AG04450 (cell line): ENCODE measurements around the gene ATP8B3. TPM values are rescaled to one million over a fixed set of nuclear protein-coding genes. Genes with fewer than 3 reads are reported as not detected.

Source experiments
- CTCF ChIA-PET: fragments of 300-600, 350-600 bp; formaldehyde crosslinking; extraction: SDS; loops from one replicate; lab custom pipeline; 2022; ENCODE audit warnings: antibody characterized with exemption, inconsistent platforms; lab: Charles Lee
- POLR2A ChIA-PET: fragments of 350-600 bp; formaldehyde crosslinking; extraction: SDS; loops from one replicate; lab custom pipeline; 2021; ENCODE audit warnings: antibody characterized with exemption, inconsistent platforms; lab: Yijun Ruan, JAX
- DNase-seq: peaks from one replicate; pipeline ENCODE4 v3.0.0-alpha.2; 2011; ENCODE audit warnings: low read depth, low spot score
- H3K27ac ChIP-seq: one replicate; pipeline ENCODE4 v1.5.1; 2012; ENCODE audit warnings: low read depth, low read length, control low read depth
- H3K27me3 ChIP-seq: one replicate; pipeline ENCODE4 v1.6.0; 2012; ENCODE audit warnings: low read length; ENCODE audit not compliant: control insufficient read depth, insufficient read depth
- H3K4me3 ChIP-seq: 2 replicates; pipeline ENCODE4 v1.5.1; 2011; ENCODE audit warnings: mild to moderate bottlenecking, low read depth, low read length, control low read depth
- H3K9me3 ChIP-seq: 2 replicates; pipeline ENCODE4 v1.5.1; 2012; ENCODE audit warnings: low read length; ENCODE audit not compliant: control insufficient read depth, insufficient read depth
- polyA plus RNA-seq: library from polyadenylated mRNA; depleted of rRNA; stranded (reverse); fragments of >200 nt; gene quantifications from 2 replicates; pipeline ENCODE4 v1.2.3, GENCODE V29; 2011
- TF ChIP-seq, protein P1 (sequence below): IDR thresholded peaks from 2 replicates; pipeline ENCODE4 v1.5.1; 2011; ENCODE audit warnings: low read depth, low read length, control low read depth, inconsistent platforms

Gene ATP8B3
- polyA plus RNA-seq, 1 experiment, result 2.7 TPM

- TF ChIP-seq, protein P1, sequence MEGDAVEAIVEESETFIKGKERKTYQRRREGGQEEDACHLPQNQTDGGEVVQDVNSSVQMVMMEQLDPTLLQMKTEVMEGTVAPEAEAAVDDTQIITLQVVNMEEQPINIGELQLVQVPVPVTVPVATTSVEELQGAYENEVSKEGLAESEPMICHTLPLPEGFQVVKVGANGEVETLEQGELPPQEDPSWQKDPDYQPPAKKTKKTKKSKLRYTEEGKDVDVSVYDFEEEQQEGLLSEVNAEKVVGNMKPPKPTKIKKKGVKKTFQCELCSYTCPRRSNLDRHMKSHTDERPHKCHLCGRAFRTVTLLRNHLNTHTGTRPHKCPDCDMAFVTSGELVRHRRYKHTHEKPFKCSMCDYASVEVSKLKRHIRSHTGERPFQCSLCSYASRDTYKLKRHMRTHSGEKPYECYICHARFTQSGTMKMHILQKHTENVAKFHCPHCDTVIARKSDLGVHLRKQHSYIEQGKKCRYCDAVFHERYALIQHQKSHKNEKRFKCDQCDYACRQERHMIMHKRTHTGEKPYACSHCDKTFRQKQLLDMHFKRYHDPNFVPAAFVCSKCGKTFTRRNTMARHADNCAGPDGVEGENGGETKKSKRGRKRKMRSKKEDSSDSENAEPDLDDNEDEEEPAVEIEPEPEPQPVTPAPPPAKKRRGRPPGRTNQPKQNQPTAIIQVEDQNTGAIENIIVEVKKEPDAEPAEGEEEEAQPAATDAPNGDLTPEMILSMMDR, result no peak
- H3K4me3 ChIP-seq, result no peak overlapping the region
- DNase-seq, result no peak
Observed at GRCh38 chr19:1837222-1837565, 25.1 kb upstream of the ATP8B3 start.

GRCh38 chr19:1836458-1837221 is 24.6 kb upstream of the ATP8B3 start:
- CTCF ChIA-PET, result interaction anchor here (0.5 to 6.0 kb wide), 8 partner anchors 9 to 183 kb away, joined by 3 to 68 read pairs (median 6); partner anchors contain the start of gene REXO1
- Histone ChIP-seq H3K9me3 (no peaks in the 10 kb centered on the region; the same call in 1 of the 2 replicates), H3K27me3 (no peaks in the 10 kb centered on the region), H3K4me3 (no peak overlapping the region), H3K27ac (no peak overlapping the region)
- TF ChIP-seq, protein P1, result no peak
- POLR2A ChIA-PET, result no interaction called here
- DNase-seq, result no peak

More at GRCh38 chr19:1837222-1837565, 25.1 kb upstream of the ATP8B3 start:
- no peak overlapping the region for H3K27ac ChIP-seq
- no peaks in the 10 kb centered on the region; the same call in 1 of the 2 replicates for H3K9me3 ChIP-seq
- no peaks in the 10 kb centered on the region for H3K27me3 ChIP-seq
- CTCF ChIA-PET, result interaction anchor here (0.5 to 6.0 kb wide), 9 partner anchors 10 to 182 kb away, joined by 3 to 68 read pairs (median 6); partner anchors contain the start of gene REXO1
- POLR2A ChIA-PET, result interaction anchor here (1.5 kb wide), 1 partner anchor 11 kb away, joined by 9 read pairs; no protein-coding TSS in a partner anchor

DNA sequence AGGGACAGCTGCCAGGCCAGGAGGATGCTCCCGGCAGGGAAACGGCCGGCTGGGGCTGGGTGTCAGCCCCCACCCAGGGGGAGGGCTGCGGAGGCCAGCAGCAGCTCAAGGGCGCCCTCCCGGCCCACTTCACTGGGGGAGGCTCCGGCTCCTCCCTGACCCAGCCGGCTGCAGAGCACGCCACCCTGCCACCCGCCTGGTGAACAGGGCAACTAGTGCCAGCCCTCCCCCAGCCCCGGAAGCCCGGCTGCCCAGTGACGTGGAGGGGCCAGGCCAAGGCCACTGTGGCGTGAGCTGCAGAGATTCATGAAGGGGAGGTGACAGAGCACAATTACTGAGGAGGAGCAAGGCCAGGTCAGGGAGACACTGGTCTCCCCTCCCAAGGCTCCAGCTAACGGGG is 21.5 kb upstream of the ATP8B3 start:
- Histone ChIP-seq H3K9me3 (peaks cover 4% of the 10 kb centered on the region; the same call in 1 of the 2 replicates), H3K27ac (no peak overlapping the region), H3K4me3 (no peak overlapping the region), H3K27me3 (no peaks in the 10 kb centered on the region)
- ChIA-PET POLR2A (no interaction called here), CTCF (interaction anchor here (0.7 kb wide), 1 partner anchor 161 kb away, joined by 7 read pairs; no protein-coding TSS in a partner anchor)
- TF ChIP-seq, protein P1, result no peak
- DNase-seq, result no peak

- DNase-seq, result no peak
- Histone ChIP-seq H3K4me3 (no peak overlapping the region), H3K27ac (no peak overlapping the region), H3K27me3 (no peaks in the 10 kb centered on the region), H3K9me3 (peaks cover 4% of the 10 kb centered on the region; the same call in 1 of the 2 replicates)
- CTCF ChIA-PET, result no interaction called here
- POLR2A ChIA-PET, result interaction anchor here (0.7 kb wide), 1 partner anchor 44 kb away, joined by 12 read pairs; no protein-coding TSS in a partner anchor
- TF ChIP-seq, protein P1, result no peak
Observed at GRCh38 chr19:1832046-1832663, 20.1 kb upstream of the ATP8B3 start.
